ENCODE results near the gene NTRK3. TPM values are rescaled to one million over a fixed set of nuclear protein-coding genes. Genes with fewer than 3 reads are reported as not detected.

NTRK3 gene
- total RNA-seq (2014; rRNA removed; shearing (Covaris generic)): 0.10 TPM in 1 of 2 replicates, not detected in the other
- 0.01 and 0.03 TPM in 2 replicates for polyA plus RNA-seq (2015; cell fraction: cytosol; rRNA removed)
- polyA plus RNA-seq (2015; cell fraction: nucleus; rRNA removed): 0.27 and 0.59 TPM in 2 replicates

- no peak for DNase-seq (ENCODE audit: low read depth)
Observed at GRCh38 chr15:88256279-88257230, at the start of gene NTRK3. Gene NTRK3, minus strand, starts transcription at chr15:88256739. Its CDS starts 586 bp downstream, at chr15:88256153.

DNA sequence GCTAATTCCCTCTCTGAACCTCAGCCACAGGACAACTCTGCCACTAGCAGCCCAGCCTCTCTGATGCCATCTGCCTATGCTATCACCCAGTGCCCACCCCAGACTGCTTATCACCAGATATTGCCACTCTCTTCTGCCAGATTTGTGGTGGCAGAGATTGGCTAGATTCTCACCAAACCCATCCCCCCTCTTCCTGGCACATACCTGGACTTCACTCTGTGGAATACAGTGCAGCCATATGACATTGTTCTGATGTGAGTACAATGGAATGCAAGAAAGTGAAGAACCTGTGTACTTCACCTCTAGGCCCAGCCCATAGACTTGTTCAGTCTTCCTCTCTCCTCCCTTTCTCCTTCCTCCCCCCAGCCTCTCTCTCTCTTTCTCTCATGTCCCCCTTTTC lies 46.9 kb upstream of the NTRK3 start:
- DNase-seq (ENCODE audit: low read depth): no peak

DNA sequence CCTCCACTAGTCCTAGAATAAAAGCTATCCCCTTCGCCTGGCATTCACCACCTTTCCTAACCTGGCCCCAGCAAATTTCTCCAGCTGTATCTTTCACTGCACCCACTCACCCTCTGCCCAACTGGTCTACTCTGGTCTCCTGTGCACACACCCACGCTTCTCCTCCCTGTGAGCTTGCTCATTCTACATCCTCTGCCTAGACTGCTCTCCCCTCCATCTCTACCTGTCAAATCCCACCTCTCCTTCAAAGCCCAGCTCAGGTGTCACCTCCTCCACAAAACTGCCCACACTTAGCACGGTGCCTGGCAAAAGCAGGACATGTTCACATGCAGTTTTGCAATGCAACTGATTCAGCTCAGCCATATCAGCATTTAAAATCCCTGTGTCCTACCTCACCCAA lies 45.8 kb upstream of the NTRK3 start:
- DNase-seq (ENCODE audit: low read depth): no peak

DNA sequence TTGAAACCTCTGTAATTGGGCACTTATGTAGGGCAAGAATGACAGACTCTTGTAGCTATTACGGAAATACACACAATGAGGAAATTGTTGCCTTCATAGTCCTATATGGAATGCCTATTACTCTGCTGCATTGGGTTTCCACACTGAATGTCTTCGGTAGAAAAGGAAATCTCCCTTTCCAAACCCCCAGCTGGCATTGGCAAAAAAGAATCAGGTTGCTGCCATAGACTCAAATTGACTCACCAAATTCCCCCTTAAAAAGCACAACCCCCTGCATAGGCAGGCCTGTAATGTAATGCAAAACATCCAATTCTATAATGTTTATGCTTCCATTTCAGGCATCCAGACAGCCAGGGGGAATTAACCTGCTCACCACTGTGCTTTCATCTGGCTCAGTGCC lies 44.8 kb upstream of the NTRK3 start:
- DNase-seq (ENCODE audit: low read depth): no peak

GRCh38 chr15:88300861-88301260 lies 44.3 kb upstream of the NTRK3 start:
- DNase-seq (ENCODE audit: low read depth): no peak

- no peak for DNase-seq (ENCODE audit: low read depth)
Observed at GRCh38 chr15:88300089-88300488, 43.5 kb upstream of the NTRK3 start.

GRCh38 chr15:88299497-88299896 lies 43.0 kb upstream of the NTRK3 start:
- no peak for DNase-seq (ENCODE audit: low read depth)

DNA sequence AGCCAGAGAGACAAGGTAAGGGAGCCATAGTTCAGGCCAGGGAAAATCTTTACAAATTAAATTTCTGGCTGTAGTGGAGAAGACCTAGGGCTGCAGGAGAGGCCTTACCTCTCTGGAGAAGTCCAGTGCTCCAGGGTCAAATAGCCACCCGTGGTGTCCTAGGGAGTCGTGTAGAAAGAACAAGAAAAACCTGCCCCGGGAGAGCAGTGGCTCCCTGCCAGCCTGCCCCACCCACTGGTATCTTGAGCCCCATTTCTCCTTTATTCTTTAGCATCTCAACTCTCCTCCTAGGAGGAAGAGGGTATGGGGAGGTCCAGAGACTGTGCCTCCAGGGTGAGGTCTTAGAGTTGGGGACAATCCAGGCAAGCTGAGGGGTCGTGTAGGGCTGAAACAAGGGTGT lies 32.1 kb upstream of the NTRK3 start:
- DNase-seq (ENCODE audit: low read depth): no peak

DNA sequence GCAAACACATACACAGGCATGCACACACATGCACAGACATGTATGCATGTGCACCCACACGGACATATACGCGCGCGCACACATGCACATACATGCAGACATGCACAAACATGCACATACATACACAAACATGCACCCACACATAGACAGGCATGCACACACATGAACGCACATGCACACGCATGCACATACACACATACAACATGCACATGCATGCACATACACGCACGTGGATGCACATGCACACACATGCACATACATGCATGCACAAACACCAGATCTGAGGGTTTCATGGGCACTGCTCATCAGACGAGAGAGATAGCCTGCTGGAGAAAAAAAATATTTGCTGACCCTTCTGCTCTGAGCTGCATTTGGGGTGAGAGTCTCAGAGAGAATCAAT lies 31.7 kb upstream of the NTRK3 start:
- DNase-seq (ENCODE audit: low read depth): no peak

GRCh38 chr15:88284318-88284998 lies 27.9 kb upstream of the NTRK3 start:
- DNase-seq (ENCODE audit: low read depth): no peak

- no peak for DNase-seq (ENCODE audit: low read depth)
Observed at GRCh38 chr15:88282614-88283013, 26.1 kb upstream of the NTRK3 start.

GRCh38 chr15:88276821-88277410 lies 20.4 kb upstream of the NTRK3 start:
- DNase-seq (ENCODE audit: low read depth): no peak

DNA sequence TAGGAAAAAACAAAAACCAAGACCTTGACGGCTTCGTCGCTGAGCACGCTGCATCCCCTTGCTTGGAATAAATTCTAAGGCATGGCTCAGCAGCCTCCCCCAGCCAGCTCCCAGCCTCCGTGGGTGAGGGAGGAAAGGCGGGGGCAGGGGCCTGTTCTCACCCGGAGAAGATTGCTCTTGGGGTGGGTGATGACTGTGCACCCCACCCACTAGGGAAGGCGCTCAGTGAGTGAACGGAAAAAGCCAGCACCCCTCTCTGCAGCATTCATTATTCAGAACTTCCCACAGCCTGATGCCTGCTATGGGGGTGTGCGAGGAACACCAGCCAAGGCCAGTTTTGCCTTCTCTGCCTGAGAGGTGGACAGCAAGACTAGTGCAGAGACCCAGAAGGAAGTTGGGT lies 19.3 kb upstream of the NTRK3 start:
- DNase-seq (ENCODE audit: low read depth): no peak

DNA sequence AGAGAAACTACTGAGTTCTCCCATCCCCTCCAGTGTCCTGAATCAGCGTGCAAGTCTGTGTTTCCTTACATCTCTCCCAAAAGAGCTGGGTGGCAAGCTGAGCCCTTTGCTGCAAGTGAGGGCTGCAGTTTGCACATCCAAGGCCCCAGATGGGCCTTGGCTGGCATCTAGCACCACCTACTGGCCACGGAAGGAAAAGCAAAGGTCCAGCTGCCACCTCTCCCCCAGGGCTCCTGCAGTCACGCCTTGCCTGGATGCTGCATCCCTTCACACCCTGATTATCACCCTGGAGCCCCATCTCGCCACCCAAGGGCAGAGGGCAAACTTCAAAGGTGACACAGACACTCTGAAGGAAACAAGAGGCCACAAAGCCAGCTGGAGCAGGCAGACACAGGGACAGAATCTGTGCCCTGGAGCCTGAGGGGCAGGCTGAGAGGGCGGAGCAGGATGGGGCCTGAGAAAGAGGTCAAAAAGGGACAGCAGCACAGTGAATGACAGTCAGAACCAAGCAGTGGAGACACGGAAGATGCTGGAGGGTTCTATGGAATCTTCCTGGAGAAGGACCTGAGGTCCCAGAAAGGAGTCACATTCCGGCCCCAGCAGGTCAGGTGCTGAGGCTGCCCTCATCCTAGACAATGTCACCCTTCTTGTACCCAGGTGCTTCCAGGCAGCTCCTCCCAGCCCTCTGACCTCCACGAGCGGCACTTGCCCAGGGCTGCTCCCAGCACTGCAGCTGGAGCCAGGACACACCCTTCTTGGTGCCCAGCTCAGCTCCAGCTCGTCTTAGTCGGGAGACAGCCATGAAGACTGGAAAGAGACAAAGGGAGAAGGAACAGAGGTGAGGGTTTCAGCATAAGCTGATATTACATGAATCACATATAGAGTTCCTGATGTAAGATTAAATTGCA lies 18.3 kb upstream of the NTRK3 start:
- DNase-seq (ENCODE audit: low read depth): peak; percentile 52

GRCh38 chr15:88272421-88272820 lies 15.9 kb upstream of the NTRK3 start:
- DNase-seq (ENCODE audit: low read depth): no peak

DNA sequence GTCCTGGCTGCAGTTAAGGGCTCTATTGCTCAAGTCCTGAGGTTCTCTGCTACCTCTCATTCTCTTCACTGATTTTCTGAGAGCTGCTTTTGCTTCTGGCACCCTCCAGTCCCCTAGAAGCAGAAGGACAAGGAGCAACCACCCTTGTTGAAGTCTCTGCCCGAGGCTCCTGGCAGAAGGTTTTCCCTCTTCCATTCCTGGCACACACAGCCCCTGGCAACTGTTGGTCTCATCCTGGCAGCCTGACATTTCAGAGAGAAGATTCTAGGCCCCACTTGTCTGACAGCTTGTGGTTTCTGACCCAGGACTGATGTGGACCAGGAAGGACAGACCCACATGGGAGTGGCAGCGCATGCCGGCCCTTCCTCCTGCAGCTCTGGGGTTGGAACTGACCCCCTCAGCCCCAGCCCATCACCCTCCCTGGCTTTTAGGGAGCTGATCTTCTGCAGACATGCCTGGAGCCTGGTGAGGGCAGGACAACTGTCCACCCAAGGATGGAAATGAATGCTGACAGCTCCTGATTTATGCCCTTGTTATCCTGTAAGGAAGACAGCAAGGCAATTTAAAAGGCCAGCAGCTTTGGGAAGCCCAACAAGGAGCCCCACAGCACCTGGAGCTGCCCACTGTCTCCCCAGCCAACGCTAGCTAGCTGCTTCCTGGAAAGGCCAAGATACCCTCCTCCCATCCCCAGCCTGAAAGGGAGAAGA lies 13.0 kb upstream of the NTRK3 start:
- DNase-seq (ENCODE audit: low read depth): no peak

DNA sequence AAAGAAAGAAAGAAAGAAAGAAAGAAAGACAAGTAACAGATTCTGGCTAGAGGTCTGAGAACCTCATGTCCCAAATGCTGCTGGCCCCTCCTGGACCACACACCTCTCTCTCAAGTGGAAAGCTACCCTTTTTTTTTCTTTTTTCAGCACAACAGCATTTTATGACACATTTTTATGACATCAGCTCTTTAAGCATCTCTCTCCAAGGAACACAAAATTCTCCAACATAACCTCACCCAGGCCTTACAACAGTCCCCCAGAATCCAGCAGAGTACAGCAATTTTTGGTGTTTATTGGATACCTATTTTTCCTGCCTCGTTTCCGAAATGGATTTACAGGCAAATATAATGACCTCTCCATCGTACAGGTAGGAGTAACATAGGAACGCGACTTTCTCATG lies 11.2 kb upstream of the NTRK3 start:
- DNase-seq (ENCODE audit: low read depth): no peak

- no peak for DNase-seq (ENCODE audit: low read depth)
Observed at GRCh38 chr15:88266170-88266569, 9.6 kb upstream of the NTRK3 start.

DNA sequence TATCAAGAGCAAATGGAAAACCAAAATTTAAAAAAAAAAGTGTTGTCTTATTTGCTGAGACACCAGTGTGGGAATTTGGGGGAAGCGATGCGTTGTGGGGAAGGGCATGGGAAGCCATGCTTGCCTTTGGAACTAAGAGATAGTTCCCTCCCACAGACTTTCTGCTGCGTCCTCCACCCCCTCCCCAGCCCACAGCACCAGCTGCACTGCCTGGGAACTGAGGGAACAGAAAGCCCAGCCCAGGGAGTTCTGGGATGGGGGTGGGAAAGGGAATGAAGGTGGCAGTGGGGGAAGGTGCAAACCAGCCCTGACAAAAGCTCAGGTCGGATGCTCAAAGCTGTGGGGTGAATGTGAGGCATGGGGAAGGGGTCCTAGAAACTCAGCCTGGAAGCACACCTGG lies 8.1 kb upstream of the NTRK3 start:
- DNase-seq (ENCODE audit: low read depth): no peak

GRCh38 chr15:88262064-88262463 lies 5.5 kb upstream of the NTRK3 start:
- peak; percentile 47 for DNase-seq (ENCODE audit: low read depth)
